ENCODE measurements around the gene SEC11A. TPM values are rescaled to one million over a fixed set of nuclear protein-coding genes. Genes with fewer than 3 reads are reported as not detected.
"Not testable (repeated sequence)": the region's sequence is repeated elsewhere in the genome, so short reads cannot be mapped to it uniquely, and the experiment has no call there.

The SEC11A gene
- total RNA-seq, 1 experiment from 2014 or later, result 235 TPM

DNA sequence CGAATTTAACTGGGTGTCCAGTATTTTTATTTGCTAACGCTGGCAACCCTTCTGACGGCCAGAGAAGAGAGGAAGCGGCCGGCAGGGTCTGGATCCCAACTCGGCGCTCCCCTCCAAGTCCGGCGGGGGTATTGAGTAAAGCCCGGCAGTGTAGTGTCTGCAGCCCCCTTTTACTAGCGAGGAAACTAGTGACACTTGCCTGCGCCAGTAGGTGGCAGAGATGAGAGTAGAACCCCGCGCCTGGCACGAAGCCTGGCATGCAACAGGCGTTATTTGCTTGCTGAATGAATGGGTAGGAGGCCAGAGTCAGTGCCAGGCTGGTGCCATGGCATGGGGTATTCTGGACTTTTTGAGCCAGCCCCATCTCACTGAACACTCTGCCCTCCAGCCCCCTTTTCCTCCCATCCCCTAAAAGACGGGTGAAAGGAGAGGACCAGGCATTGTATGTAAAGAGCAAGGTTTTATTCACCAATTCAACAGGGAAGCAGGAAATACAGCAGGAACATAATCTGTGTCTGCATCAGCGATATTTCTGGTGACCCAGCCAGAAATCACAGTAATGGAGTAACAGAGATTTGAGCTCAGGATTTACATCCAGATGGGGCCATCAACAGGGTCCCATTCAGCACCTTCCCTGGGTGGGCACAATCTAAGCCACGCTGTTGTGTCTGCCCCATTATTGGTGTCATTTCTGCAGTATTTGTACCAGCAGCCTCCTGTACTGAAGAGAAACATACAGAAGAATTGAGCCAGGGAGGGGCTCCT is 61.1 kb downstream of the SEC11A start:
- DNase-seq (ENCODE audit: low read depth), result peak; percentile 66
- in situ Hi-C loops (cut with HindIII; ENCODE audit: low pct_unique_long_range_greater_than_20kb, low sequenced_read_pairs), result no loop called here

DNA sequence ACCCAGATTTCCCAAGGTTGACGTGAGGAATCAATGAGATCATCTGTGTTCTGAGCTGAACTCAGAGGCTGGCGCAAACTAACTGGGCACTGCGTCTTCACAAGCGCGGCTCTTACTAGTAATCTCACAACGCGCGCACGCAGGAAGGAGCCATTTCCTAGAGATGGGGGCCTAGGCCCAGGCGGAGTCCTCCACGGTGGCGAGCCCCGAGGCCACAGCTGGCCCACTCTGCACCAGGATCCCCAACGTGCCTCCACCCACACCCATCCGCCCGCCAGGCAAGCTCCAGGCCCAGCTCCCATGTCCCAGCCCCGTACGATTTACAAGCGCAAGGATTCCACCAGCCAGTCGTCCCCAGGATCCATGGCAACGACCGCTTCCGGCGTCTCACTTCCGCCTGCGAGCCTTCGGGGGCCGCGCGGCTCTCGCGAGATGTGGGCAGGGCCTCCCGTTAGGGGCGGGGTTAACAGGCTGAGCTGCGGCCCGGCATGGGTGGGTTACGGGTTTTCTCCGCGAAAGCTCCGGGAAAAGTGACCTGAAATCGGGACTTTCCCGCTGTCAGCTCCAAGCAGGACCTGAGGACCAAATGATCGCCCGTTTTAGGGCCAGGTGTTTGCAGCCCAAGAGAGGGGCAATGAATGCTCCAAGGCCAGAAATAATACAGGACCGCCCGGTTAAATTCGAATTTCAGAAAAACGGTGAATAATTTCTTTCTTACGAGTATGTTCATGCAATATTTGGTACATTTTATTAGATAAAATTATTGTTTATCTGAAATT is 61.8 kb downstream of the SEC11A start, which contains the start of gene WDR73:
TSS of gene WDR73 (minus strand) at position 374 of the 779 bp plus-strand sequence. CDS start at position 365, 9 bp downstream.
- in situ Hi-C loops (cut with HindIII; ENCODE audit: low pct_unique_long_range_greater_than_20kb, low sequenced_read_pairs), result no loop called here
- DNase-seq (ENCODE audit: low read depth), result peak; percentile 86

DNA sequence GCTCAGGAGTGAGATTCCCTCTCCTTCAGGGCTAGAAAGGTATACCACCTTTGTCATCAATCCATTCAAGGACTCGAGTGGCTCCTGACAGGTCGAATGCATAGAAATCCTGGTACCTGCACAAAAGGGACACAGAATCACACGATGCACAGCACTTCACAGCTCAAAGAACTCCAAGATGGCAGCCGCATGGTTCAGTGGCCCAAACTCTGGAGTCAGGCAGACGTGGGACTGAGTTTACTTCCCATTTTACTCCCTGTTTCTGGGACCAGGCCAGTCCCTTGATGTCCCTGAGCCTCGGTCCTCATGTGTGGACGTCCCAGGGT is 62.4 kb downstream of the SEC11A start:
- in situ Hi-C loops (cut with HindIII; ENCODE audit: low pct_unique_long_range_greater_than_20kb, low sequenced_read_pairs), result no loop called here
- no peak for DNase-seq (ENCODE audit: low read depth)

DNA sequence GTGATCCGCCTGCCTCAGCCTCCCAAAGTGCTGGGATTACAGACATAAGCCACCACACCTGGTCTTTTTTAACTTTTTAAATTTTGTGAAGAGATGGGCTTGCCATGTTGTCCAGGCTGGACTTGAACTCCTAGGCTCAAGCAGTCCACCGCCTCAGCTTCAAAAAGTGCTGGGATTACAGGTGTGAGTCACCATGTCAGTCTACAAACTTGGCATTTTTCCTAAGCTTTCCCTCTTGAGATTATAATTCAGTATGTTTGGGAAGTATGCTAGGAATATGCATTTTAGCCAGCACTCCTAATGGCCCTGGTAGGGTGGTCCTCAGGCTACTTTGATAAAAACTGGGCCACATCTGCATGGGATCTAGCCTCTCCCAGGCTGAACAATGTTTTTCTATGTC is 66.2 kb downstream of the SEC11A start:
- in situ Hi-C loops (cut with HindIII; ENCODE audit: low pct_unique_long_range_greater_than_20kb, low sequenced_read_pairs), result no loop called here
- DNase-seq (ENCODE audit: low read depth), result no peak

DNA sequence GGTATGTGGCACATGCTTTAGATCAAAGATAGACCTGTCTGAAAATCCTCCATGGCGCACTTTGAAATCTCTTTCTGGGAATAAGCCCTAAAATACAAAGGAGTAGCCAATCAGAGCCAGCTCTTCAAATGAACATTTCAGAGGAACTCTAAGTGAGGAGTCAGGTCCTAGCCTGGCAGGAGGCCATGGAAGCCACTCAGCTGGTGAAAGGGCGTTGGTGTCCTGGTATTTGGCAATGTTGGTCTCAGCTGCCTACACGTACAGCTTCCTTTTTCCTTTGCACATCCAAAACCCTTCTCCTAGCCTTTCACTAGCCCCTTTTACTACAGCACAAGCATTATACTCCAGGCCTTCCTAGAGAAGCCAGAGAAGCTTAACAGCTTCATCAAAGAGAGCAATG is 67.4 kb downstream of the SEC11A start:
- in situ Hi-C loops (cut with HindIII; ENCODE audit: low pct_unique_long_range_greater_than_20kb, low sequenced_read_pairs), result no loop called here
- no peak for DNase-seq (ENCODE audit: low read depth)

DNA sequence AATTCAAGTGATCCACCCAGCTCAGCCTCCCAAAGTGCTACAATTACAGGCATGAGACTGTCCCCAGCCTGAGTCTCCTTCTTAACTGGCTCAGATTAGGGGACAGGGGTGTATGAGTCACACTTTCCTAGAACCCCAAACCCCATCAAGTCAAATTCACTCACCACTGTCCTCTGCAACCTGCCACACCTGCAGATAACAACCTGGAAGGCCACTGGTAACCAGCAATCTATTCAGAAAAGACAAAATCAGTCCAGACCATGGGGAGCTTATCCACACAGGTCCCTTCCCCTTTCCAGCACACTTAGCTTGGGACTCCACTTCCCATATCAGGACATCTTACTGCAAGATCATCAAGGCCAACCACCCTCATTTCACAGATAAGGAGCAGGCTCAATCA is 68.2 kb downstream of the SEC11A start:
- no peak for DNase-seq (ENCODE audit: low read depth)
- in situ Hi-C loops (cut with HindIII; ENCODE audit: low pct_unique_long_range_greater_than_20kb, low sequenced_read_pairs), result no loop called here

DNA sequence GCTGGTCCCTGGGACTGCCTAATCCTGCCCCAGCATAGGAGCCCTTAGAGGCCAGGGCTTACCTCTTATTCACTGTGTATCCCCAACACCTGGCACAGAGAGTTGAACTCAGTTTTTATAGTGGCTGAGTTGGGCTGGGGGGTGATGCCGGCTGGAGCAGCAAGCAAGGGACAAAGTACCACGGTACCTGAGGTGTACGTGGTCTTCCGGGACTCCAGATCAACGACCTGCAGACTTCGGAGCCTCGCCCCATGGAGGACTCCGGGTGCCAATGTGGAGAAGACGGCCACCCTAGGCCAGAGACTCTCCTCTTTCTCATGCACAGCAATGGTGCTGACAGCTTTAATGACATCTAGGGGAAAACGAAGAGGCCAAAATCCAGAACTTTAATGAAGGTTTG is 69.9 kb downstream of the SEC11A start:
- in situ Hi-C loops (cut with HindIII; ENCODE audit: low pct_unique_long_range_greater_than_20kb, low sequenced_read_pairs), result no loop called here
- DNase-seq (ENCODE audit: low read depth), result no peak

DNA sequence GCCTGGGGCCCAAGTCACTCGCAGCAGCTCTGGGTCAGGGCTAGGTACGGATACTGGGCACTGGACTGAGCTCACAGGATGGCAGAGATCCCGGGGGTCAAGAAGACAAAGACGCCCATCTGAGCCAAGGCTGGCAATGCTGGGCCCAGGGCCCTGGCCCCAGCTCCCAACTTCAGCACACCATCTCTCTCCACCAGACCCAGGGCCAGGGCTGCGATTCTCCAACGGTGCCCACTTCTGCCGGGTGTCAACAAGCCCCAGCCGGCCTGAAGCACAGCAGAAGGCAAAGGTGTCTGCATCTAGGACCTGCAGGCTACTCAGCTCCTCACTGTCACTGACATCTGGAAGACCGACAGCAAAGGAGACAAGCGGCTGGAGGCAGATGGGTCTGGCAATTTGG is 70.4 kb downstream of the SEC11A start:
- in situ Hi-C loops (cut with HindIII; ENCODE audit: low pct_unique_long_range_greater_than_20kb, low sequenced_read_pairs), result no loop called here
- no peak for DNase-seq (ENCODE audit: low read depth)

DNA sequence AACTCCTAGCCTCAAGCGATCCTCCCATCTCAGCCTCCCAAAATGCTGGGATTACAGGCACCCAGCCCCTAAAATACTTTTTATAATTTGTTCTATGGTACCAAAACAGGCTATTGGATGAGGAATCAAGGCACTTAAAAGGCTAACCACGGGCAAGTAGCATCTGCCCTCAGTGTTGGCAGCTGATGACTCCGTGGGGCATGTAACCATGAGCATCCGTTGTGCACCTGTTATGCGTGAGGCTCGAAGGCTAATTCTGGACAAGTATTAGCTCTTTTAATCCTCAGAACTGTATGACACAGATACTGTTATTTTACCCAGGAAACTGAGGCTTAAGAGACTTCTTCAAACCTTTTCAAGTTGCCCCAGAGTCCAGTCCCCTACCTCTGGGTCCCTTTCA is 72.1 kb downstream of the SEC11A start:
- in situ Hi-C loops (cut with HindIII; ENCODE audit: low pct_unique_long_range_greater_than_20kb, low sequenced_read_pairs), result no loop called here
- DNase-seq (ENCODE audit: low read depth), result no peak

DNA sequence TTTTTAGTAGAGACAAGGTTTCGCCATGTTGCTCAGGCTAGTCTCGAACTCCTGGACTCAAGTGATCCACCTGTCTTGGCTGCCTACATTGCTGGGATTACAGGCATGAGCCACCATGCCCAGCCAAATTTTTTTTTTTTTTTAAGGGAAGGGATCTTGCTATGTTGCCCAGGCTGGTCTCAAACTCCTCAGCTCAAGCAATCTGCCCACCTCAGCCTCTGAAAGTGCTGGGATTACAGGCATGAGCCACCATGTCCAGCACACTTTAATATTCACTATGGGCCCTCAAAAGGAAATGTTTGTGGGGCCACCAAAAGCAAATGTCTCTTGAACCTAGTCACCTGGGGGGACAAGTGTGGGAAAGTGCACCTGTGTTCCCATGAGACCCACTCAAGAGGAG is 73.3 kb downstream of the SEC11A start:
- in situ Hi-C loops (cut with HindIII; ENCODE audit: low pct_unique_long_range_greater_than_20kb, low sequenced_read_pairs); DNase-seq (ENCODE audit: low read depth): not testable (repeated sequence)

DNA sequence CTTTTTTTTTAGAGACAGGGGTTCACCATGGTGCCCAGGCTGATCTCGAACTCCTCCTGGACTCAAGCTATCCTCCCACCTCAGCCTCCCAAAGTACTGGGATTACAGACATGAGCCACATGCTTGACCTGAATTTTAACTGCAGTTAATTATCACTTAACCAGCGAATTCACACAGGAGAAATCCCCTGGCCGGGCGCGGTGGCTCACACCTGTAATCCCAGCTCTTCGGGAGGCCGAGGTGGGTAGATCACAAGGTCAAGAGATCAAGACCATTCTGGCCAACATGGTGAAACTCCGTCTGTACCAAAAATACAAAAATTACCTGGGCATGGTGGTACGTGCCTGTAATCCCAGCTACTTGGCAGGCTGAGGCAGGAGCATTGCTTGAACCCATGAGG is 74.1 kb downstream of the SEC11A start:
- in situ Hi-C loops (cut with HindIII; ENCODE audit: low pct_unique_long_range_greater_than_20kb, low sequenced_read_pairs); DNase-seq (ENCODE audit: low read depth): not testable (repeated sequence)

DNA sequence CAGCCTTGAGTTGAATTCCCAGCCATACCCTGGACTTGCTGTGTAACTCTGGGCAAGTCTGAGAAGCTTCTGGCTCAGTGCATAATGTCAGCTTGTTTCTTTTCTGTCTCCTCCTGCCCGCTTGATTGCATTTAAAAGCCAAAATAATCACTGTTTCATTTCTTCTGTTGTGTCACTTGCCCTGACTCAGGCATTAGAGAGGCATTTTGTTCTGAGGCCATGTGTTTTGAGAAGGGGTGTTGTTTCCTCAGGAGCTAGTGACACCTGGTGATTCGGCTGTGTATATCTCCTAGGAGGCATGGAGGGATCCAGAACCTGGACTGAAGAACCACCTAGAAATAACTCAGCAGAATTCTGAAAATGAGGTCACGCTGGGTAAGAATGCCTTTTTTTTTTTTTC is 77.8 kb downstream of the SEC11A start:
- in situ Hi-C loops (cut with HindIII; ENCODE audit: low pct_unique_long_range_greater_than_20kb, low sequenced_read_pairs), result no loop called here
- DNase-seq (ENCODE audit: low read depth), result peak; percentile 64

DNA sequence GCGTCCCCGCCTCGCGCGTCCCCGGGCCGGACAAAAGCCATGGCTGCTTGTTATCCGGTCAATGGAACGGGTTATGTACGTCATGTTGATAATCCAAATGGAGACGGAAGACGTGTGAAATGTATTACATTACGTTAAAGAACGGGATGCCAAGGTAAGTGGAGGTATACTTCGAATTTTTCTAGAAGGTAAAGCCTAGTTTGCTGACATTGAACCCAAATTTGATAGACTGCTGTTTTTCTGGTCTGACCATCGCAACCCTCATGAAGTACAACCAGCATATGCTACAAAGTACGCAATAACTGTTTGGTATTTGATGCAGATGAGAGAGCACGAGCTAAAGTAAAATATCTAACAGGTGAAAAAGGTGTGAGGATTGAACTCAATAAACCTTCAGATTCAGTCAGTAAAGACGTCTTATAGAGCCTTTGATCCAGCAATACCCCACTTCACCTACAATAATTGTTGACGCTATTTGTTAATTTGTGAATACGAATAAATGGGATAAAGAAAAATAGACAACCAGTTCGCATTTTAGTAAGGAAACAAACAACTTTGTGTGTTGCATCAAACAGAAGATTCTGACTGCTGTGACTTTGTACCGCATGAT is 81.6 kb downstream of the SEC11A start:
- in situ Hi-C loops (cut with HindIII; ENCODE audit: low pct_unique_long_range_greater_than_20kb, low sequenced_read_pairs), result no loop called here

DNA sequence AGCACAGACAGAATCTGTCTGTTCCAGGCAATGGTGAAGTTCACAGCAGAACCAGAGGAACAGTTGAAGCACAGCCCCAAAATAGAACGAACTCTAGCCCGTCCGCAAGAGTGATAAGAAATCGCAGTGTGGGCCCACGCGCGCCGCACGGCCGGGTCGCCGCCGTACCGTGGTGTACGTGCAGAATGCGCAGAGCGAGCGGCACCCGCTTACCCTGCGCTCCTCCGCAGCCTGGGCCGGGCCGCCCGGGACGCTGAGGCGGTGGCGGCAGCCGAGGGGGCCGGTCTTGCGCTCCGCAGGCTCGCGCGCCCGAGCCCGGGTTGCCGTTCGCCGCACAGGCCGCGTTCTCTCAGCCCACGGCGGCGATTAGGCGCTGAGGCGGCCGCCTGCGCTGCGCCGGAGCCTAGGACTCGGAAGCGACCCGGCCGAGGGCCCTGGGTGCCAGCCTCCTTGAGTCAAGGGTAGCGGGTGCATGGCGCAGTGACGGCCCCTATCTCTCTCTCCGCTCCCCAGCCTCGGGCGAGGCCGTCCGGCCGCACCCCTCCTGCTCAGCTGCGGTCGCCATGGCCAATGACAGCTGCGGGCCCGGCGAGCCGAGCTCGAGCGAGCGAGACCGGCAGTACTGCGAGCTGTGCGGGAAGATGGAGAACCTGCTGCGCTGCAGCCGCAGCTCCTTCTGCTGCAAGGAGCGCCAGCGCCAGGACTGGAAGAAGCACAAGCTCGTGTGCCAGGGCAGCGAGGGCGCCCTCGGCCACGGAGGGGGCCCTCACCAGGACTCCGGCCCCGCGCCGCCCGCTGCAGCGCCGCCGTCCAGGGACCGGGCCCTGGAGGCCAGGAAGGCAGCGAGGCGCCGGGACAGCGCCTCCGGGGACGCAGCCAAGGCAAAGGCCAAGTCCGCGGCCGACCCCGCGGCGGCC is 82.4 kb downstream of the SEC11A start:
- DNase-seq (ENCODE audit: low read depth), result peak; percentile 78

More for the DNA sequence above, 81.6 kb downstream of the SEC11A start:
- no peak for DNase-seq (ENCODE audit: low read depth)

DNA sequence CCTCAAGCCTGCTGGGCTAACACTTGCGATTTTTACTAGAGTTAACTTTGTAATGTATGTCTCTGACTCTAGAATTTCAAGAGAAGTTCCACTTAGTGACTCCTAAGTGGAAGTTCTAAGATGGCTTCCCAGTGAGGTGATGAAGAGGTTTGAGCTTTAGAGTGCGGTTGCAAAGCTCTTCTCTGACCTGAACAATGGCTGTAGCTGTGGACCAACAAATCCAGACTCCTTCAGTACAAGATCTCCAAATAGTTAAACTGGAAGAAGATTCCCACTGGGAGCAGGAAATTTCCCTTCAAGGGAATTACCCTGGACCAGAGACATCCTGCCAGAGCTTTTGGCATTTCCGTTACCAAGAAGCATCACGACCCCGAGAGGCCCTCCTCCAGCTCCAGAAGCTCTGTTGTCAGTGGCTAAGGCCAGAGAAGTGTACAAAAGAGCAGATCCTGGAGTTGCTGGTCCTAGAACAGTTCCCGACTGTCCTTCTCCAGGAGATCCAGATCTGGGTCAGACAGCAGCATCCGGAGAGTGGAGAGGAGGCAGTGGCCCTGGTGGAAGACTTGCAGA is 84.2 kb downstream of the SEC11A start:
- in situ Hi-C loops (cut with HindIII; ENCODE audit: low pct_unique_long_range_greater_than_20kb, low sequenced_read_pairs), result no loop called here
- peak; percentile 32 for DNase-seq (ENCODE audit: low read depth)

More for the DNA sequence above, 82.4 kb downstream of the SEC11A start:
- in situ Hi-C loops (cut with HindIII; ENCODE audit: low pct_unique_long_range_greater_than_20kb, low sequenced_read_pairs), result no loop called here

DNA sequence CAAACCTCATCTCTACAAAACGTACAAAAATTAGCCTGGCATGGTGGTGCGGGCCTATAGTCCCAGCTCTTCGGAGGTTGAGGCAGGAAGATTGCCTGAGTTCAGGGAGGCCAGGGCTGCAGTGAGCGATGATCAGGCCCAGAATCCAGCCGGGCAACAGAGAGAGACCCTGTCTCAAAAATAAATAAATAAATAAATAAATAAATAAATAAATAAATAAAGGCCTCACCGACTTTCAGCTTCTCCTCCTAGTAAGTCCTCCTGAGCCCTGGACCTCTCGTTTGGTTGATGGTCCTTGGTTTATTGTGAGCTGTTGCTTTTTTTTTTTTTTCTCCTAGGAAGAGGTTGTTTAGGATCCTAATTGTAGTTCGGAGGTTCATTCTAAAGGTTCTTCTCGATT is 86.9 kb downstream of the SEC11A start:
- in situ Hi-C loops (cut with HindIII; ENCODE audit: low pct_unique_long_range_greater_than_20kb, low sequenced_read_pairs), result no loop called here
- DNase-seq (ENCODE audit: low read depth), result no peak

DNA sequence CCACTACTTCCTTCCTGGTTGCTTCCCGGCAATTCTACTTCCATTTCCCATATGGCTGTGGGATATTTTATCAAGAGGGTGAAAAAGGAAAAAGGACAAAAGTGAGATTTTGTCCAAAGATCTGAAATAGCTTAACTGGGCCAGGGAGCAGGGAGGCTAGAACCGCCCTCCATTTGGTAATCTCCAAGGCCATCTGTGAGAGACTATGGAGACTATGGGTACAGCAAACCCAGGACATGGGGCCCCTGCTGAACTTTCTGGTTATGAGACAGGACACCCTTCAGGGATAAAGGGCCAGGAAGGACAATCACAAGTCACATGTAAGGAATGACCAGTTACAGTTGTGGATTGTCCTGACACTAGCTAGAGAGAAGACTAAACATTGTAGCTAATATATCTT is 90.8 kb downstream of the SEC11A start:
- in situ Hi-C loops (cut with HindIII; ENCODE audit: low pct_unique_long_range_greater_than_20kb, low sequenced_read_pairs), result no loop called here

DNA sequence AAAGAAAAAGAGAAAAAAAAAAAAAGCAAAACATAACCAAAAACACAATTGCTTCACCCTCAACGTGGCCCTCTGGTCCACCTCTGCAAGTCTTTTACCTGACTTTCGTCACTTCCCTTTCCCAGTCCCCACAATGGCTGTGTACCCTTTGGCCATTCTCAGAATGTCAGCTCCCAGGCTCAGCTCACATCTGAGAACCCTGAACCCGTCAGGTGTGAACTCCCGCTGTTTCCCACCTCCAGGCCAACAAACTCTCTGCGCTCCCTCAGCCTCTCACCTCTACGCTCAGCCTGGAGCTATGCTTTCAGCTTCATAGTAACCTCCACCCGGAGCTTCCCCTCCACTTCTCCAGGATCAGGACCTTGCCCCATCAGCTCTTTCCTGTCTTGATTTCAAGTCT is 91.6 kb downstream of the SEC11A start:
- in situ Hi-C loops (cut with HindIII; ENCODE audit: low pct_unique_long_range_greater_than_20kb, low sequenced_read_pairs), result no loop called here
- DNase-seq (ENCODE audit: low read depth), result no peak

More for the DNA sequence above, 90.8 kb downstream of the SEC11A start:
- no peak for DNase-seq (ENCODE audit: low read depth)

Measured in Caki2 (cell line).